IPS DF 4.7 (cell line): ENCODE data around the gene ZFP37.
"Not testable (repeated sequence)": the region's sequence is repeated elsewhere in the genome, so short reads cannot be mapped to it uniquely, and the experiment has no call there.

ENCODE experiments used
- DNase-seq: peaks from one replicate; pipeline ENCODE4 v3.0.0-alpha.2; 2013; ENCODE audit warnings: low spot score; ENCODE audit errors: extremely low read depth

The ZFP37 gene

DNA sequence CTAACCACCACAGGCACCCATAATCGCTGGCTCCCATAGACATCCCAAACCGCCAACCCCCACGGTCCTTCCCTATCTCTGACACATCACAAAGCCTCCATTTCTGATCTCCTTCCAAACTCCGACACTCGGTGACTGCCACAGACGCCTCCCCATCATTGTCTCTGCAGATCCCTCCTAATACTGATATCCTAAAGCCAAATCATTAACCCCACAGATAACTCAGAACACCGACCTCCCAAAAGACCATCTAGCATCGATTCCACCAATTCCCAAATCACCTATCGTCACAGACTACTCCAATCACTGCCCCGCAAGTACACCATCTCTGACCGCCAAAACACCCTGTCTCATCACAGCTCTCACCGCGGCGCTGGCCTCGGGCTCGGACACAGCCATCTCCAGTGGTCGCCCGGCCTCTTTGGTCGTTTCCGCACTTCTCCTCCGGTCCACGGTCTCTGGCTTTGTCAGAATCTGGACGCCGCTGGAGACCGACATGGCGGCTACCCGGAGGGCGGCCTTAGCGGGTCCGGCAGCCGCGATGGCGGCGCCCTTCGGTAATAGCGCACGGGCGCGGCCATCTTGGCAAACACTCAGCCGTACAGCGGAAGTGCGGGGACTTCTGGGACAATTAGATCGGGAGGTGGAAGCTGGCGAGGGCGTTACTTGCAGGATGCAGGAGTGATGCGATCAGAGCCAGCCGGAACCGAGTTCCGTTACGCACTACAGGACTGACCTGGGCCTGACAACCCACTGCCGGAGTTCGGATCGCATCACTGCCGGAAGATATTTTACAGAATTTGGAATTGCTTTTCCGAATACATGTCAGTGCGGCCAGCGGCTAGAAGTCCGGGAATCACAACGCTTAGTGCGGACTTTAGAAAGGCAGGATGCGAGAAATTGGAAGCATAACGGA, at the start of gene ZFP37:
TSS of gene ZFP37 (minus strand) at position 534 of the 916 bp plus-strand sequence. CDS start at position 498, 36 bp downstream.
- DNase-seq: peak; percentile 88

DNA sequence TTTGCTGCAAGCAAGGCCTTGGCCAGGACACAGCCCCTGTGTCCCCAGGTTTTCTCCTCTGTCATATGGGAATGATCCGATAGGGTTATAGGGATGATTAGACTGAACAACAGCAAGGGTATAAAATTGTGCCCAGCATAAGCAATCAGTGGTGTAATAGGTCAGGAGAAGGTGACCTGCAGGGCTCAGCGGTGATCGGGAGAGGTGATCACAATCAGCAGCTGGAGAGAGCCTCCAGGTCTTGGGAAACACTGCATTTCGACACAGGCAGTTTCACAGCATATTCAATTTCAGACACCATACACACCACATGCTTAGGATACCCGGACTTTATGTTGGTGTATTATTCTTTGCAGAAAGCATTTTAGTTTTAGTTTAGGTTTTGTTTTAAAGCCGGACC, 48.8 kb upstream of the ZFP37 start:
- DNase-seq: not testable (repeated sequence)

DNA sequence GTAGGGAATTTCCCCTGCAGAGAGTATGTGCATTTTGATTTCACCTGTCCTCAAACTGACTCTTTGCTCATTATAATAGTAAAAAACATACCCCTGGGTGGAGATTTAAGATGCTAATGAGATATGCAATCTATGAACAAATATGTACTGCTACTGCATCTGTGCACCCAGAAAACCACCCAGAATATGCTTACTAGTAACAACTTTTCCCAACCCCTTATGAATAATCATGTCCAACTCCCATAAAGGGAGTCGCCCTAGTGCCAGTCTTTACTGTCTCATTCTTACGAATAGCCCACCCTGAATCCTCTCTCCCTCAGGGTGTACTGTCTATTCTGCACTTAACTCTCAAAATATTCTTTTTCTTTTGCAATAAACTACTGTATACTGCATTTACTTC, 39.0 kb upstream of the ZFP37 start:
- DNase-seq: no peak

DNA sequence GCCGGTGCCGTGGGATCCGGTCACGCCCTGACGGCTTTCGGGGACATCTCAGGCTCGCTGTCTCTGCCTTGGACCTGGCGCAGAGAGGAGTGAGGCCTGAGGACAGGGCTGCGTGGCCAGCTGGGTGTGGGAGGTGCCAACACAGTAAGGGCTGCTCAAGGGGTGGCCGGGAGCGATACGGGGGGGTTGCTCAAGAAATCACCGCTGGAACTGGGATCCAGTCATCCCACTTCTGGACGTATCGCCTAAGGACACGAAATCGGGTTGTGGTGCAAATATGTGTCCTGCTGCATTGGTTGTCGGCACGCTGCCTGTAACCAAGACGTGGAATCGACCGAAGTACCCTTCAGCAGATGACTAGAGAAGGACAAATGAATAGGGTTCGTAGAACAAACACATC, 33.4 kb upstream of the ZFP37 start:
- DNase-seq: not testable (repeated sequence)

DNA sequence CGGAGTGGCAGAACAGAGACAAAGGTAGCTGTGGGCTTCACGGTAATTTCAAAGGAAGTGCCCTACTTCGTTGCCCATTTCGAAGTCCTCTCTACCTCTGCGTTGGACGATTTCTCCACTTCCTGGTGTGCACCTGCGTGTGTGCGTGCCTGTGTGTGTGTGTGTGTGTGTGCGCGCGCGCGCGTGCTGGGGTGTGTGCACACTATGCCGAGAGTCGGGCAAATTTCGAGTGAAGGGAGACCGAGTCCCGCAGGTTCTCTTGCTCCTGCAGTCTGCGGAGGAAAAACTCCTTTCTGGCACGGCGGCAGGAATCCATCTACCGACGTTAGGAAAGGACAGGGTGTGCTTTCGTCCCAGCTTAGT, 32.6 kb upstream of the ZFP37 start:
- DNase-seq: not testable (repeated sequence)

DNA sequence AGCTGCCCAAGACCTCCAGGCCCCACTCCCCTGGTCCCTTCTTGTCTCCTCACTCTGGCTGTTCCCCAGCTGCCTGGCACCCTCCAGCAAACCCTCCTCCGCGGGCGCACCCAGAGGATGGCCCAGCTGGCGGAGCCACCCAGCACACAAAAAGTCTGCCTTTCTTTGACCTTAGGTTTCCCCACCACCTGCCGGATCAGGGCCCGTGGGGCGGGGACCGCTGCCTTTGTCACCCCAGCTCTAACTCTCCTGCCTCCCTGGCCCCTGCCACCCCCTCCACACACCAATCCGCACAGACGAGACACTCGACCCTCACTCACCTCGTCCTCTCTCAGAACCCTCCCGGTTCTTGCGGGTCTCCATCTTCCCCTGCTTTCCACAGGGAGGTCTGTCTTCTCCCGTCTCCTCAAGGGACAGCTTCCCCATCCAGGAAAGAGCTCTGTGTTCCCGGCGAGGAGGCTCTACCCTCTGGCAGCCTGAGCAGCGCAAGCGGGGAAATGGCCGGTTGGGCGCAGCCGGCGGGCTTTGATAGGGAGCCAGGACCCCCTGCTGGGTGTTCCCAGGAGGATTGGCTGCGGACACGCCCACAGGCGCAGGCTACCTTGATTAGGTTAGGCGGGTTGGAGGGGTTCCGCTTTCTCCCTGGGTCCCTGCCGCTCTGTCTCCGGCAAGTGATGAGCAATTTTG, 32.1 kb upstream of the ZFP37 start:
- not testable (repeated sequence) for DNase-seq

DNA sequence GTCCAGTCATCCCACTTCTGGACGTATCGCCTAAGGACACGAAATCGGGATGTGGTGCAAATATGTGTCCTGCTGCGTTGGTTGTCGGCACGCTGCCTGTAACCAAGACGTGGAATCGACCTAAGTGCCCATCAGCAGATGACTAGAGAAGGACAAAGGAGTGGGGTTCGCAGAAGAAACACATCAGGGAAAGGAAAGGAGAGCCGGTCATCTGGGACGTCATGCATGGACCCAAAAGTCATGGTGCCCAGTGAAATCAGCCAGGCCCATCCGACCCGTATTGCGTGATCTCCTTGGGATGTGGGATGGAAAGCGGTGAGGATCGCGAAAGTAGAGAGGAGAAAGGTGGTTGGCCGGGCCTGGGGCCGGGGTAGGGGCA, 6.4 kb upstream of the ZFP37 start:
- not testable (repeated sequence) for DNase-seq

DNA sequence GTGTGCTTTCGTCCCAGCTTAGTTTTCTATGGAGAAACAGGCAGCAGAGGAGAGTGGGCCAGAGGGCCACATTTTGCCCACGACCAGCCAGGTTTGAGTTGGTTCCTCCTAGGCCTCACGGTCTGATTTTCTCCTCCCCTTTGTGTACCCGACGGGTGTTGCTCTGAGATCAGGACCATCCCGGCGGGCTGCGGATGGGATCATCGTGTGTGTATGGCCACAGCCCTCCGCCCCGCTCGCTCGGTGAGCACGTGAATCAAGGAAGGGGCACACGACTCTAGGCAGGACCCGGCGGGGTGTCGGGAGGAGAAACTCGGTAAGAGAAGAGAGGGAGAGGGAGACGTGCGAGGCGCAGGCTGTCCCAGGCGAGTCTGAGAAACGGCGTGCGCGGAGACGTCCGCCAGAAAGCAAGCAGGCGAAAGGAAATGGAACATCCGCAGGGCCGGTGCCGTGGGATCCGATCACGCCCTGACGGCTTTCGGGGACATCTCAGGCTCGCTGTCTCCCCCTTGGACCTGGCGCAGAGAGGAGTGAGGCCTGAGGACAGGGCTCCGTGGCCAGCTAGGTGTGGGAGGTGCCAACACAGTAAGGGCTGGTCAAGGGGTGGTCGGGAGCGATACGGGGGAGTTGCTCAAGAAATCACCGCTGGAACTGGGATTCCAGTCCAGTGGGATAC, 5.9 kb upstream of the ZFP37 start:
- not testable (repeated sequence) for DNase-seq

DNA sequence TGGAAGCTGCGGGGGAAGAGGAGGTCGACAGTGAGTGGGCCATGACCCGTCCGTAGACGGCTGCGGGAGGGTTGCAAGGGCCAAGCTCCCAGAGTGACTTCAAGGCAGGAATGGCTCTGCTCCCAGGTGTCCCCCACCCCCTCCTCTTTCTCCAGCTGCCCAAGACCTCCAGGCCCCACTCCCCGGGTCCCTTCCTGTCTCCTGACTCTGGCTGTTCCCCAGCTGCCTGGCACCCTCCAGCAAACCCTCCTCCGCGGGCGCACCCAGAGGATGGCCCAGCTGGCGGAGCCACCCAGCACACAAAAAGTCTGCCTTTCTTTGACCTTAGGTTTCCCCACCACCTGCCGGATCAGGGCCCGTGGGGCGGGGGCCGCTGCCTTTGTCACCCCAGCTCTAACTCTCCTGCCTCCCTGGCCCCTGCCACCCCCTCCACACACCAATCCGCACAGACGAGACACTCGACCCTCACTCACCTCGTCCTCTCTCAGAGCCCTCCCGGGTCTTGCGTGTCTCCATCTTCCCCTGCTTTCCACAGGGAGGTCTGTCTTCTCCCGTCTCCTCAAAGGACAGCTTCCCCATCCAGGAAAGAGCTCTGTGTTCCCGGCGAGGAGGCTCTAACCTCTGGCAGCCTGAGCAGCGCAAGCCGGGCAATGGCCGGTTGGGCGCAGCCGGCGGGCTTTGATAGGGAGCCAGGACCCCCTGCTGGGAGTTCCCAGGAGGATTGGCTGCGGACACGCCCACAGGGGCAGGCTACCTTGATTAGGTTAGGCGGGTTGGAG, 4.7 kb upstream of the ZFP37 start:
- not testable (repeated sequence) for DNase-seq

DNA sequence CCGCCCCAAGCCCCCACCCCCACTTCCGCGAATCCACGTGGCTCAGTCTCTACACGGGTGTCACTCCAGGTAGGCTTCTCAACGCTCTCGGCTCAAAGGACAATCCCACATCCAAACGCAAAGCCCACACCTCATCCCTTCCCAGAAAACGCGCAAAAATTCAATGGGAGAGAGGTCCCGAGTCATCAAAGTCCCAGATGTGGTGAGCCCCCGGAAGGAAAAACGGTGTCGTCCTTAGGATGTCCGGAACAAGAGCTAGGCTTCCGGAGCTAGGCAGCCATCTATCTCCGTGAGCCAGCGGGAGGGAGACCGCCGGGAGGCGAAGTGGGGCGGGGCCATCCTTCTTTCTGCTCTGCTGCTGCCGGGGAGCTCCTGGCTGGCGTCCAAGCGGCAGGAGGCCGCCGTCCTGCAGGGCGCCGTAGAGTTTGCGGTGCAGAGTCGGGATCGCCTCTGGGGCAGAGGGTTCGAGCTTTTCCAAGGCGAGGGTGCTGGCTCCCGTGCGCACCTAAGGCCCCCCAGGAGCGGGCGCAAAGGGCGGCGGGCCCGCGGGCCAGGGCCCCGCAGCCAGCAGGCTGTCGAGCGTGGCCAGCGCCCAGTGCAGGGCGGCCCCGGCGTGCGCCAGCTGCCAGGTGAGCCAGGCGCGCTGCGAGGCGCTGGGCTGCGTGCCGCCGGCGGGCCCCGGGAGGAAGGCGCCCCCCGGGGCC, 3.2 kb upstream of the ZFP37 start:
- DNase-seq: not testable (repeated sequence)

DNA sequence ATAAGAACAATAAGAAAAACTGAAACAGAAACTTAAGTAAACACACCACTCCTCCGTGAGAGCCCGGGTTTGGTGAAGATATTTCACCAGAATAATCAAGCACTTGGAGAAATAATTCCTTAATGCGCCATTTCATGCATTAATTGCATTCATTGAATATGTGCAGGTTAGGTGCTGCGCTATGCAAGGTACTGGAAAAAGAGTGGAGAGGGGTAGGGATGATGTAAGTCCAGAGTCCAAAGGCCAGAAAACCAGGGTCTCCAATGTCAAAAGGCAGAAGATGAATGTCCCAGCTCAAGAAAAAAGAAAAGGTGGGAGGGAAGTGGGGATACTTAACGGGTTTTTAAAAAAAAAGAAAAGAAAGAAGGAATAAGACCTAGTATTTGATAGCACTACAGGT, 669 bp upstream of the ZFP37 start:
- DNase-seq: no peak

DNA sequence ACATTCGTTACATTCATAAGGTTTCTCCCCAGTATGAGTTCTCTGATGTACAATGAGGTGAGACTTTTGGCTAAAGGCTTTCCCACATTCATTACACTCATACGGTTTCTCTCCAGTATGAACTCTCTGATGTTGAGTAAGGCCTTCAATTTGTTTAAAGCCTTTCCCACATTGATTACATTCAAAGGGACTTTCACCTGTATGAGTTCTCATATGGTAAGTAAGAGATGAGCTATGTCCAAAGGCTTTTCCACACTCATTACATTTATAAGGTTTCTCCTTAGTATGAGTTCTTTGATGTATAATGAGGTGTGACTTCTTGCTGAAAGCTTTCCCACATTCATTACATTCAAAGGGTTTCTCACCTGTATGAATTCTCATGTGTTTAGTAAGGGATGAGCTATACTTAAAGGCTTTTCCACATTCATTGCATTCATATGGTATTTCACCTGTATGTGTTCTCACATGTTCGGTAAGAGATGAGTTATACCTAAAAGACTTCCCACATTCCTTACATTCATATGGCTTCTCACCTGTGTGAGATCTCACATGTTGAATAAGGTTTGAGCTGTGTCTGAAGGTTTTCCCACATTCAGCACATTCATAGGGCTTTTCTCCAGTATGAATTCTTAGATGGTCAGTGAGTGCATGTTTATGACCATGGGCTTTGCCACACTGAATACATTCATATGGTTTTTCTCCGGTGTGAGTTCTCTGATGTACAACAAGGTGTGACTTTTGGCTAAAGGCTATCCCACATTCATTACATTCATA, 13.5 kb downstream of the ZFP37 start:
- DNase-seq: no peak

DNA sequence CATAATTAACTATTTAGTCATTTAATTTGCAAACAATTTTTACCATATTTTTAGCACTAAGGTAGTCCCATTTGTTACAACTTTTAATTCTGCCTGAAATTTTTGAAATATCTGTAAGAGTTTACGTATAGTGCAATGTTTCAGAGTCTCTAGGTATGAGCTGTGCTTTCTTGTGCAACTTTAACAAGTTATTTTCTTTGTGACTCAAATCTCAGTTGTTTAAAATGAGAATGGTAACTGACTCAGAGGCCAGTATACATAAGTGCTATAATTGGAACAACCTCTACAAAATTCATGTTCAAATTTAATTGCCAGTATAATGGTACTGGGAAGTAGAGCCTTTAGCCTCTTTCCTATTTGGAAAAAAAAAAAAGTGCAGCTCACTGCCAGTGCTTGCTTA, 30.3 kb downstream of the ZFP37 start:
- DNase-seq: no peak

DNA sequence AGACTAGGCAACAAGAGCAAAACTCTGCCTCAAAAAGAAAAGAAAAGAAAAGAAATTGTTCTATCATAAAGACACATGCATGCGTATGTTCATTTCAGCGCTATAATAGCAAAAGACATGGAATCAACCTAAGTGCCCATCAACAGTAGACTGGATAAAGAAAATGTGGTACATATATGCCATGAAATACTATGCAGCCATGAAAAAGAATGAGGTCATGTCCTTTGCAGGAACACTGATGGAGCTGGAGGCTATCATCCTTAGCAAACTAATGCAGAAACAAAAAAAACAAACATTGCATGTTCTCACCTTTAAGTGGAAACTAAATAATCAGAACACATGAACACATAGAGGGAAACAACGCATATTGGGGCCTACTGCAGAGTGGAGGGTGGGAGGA, 38.3 kb downstream of the ZFP37 start:
- no peak for DNase-seq

DNA sequence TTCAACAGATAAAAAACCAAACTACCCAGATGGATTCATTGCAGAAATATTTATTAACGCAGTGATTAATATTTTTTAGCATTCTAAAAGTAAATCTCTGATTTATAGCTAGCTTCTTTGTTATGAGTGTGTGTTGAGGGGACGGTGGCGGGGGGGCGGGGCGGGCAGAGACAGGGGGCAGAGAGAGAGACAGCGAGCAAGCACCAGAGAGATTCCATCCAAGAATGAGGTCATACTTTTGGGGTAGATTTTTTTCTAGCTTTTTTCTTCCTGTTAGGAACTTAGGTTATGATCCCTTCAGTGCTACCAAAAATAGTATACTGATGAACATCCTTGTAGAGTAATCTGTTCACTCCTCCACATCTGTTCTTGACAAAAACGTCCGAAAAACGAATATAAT, 44.0 kb downstream of the ZFP37 start:
- no peak for DNase-seq

DNA sequence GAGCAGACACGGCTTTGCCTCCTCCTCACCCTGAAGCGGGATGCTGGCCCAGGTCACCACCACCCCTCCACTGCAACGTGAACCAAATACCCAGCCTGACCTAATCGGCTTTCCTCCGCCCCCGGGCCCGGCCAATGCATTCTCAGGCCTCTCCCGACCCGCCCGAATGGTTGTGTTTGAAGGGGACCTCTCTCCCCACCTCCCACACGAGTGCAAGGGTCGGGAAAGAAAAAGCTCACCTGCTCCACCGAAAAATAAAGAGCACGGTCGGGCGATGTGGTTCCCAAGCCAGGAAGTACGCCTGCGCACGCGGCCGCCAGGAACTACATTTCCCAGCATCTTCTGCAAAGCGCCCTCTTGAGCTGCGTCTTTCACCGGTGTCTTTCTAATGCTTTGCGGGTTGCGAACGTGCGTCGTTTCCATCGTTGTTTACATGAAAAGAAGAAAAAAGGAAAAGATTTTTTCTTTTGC, 44.6 kb downstream of the ZFP37 start, which contains the start of gene ZNF883:
TSS of gene ZNF883 (minus strand) at position 282 of the 471 bp plus-strand sequence.
- peak; percentile 58 for DNase-seq

DNA sequence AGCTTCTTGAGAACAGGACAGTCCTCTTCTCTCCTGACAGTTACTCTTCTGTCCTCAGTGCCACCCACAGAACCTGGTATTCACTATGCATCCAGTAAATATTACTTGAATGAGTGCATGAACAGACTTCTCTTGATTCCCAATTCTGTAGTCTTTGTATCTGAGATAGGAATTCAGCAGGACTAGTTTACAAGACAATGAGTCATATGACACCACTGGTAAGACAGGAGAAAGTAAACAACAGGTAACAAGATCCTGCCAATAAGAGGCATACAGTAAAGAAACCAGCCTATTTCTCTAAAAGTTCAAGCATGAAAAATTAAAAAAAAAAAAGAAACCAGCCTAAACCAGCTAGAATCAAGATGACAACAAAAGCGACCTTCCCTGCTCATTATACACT, 50.7 kb downstream of the ZFP37 start:
- no peak for DNase-seq

DNA sequence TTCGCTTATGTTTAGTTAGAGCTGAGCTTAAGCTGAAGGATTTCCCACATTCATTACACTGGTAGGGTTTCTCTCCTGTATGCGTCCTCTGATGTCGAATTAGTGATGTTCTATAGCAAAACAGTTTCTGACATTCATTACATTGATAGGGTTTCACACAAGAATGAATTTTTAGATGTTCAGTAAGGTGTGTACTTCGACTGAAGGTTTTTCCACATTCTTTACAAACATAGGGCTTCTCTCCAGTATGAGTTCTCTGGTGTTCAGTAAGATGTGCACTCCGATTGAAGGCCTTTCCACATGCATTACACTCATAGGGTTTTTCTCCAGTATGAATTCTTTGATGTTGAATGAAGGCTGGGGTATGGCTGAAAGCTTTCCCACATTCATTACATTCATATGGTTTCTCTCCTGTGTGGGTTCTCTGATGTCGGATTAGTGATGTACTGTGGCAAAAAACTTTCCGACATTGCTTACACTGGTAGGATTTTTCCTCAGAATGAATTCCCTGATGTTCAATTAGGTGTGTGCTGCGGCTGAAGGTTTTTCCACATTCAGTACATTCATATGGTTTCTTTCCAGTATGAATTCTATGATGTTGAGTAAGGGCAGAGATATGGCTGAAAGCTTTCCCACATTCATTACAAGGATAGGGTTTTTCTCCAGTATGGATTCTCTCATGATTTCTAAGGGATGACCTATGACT, 59.1 kb downstream of the ZFP37 start:
- DNase-seq: no peak
